ENCODE data around the gene ZNF397.

ZNF397 gene

DNA sequence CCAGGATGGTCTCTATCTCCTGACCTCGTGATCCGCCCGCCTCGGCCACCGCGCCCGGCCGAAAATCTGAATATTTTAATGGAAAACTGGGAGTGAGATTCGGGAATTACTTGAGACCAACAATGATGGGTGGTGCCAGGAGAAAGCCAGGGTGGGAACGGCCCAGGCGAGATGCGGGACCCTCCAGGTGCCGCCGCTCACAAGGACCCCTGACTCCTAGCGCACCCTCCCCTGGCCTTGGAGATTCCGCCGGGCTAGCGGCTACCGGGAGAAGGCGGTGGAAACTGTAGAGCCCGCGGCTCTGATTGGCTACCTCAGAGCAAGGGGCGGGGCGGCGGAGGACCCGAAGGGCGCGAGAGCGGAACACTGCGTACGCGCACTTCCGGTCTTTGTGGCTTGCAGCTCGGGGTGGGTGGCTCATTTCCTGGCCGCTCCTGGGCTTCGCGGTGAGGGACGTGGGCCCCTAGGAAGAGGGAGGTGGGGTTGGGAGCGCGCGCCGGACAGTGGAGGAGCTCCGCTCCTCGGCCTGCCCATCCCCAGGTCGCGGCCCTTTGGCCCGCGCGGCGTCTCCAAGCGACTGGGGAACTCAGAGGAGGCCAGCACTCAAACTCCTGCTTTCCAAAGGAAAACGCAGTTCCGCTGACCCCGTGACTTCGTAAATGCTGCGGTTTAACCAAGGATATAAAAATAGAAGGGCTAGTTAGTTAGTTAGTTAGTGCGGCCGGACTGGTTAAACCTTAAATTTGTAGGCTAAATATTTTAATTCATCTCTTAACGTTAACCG is at the start of gene ZNF397:
ZNF397 (plus strand) TSS at position 371 of the 784 bp plus-strand sequence. CDS start 1,437 bp downstream, outside the sequence.
- DNase-seq (ENCODE audit: low read depth): peak; percentile 80
- TF ChIP-seq, protein P1, sequence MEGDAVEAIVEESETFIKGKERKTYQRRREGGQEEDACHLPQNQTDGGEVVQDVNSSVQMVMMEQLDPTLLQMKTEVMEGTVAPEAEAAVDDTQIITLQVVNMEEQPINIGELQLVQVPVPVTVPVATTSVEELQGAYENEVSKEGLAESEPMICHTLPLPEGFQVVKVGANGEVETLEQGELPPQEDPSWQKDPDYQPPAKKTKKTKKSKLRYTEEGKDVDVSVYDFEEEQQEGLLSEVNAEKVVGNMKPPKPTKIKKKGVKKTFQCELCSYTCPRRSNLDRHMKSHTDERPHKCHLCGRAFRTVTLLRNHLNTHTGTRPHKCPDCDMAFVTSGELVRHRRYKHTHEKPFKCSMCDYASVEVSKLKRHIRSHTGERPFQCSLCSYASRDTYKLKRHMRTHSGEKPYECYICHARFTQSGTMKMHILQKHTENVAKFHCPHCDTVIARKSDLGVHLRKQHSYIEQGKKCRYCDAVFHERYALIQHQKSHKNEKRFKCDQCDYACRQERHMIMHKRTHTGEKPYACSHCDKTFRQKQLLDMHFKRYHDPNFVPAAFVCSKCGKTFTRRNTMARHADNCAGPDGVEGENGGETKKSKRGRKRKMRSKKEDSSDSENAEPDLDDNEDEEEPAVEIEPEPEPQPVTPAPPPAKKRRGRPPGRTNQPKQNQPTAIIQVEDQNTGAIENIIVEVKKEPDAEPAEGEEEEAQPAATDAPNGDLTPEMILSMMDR (IDR thresholded peaks at IDR 0.05; ENCODE audit: control insufficient read depth, insufficient read depth, low read depth, low read length, missing control alignments): no peak

DNA sequence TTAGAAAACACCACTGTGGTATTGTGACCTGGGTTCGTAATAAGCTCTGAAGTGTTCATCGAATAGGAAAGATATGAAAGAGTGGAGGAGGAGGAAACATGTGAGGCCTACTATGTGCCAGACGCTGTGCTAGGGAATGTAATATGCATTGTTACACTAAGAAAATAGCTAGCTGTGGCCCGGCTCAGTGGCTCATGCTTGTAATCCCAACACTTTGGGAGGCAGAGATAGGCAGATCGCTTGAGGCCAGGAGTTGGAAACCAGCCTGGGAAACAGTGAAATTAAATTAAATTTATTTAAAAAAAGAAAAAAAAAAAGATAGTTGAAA is 49.2 kb upstream of the ZNF397 start:
- TF ChIP-seq, protein P1 (IDR thresholded peaks at IDR 0.05; ENCODE audit: control insufficient read depth, insufficient read depth, low read depth, low read length, missing control alignments): no peak
- H3K4me3 ChIP-seq (ENCODE audit: control insufficient read depth, low read depth, low read length): no peak overlapping the region
- DNase-seq (ENCODE audit: low read depth): no peak

More for the DNA sequence above, at the start of gene ZNF397:
- peak within 1 kb of the TSS; percentile 79 for H3K4me3 ChIP-seq (ENCODE audit: control insufficient read depth, low read depth, low read length)

DNA sequence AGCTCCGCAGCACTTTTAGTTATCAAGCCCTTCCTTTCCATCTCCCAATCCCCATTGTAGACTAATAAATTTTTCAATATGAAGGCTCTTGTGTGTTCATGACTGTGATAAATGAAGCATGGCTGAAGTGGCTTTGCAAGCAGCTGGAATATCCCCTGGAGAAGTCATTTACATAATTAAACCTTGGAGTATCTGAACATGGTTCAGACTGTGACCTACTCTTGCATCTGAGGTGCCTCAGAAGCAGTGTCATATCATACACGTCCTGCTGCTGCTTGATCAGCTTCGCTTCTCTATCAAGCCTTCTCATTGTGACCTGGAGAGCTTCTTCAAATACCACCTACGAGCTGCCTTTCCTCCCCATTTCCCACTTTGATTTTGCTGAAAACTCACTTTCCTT is 48.4 kb upstream of the ZNF397 start:
- DNase-seq (ENCODE audit: low read depth): no peak
- H3K4me3 ChIP-seq (ENCODE audit: control insufficient read depth, low read depth, low read length): no peak overlapping the region
- TF ChIP-seq, protein P1 (IDR thresholded peaks at IDR 0.05; ENCODE audit: control insufficient read depth, insufficient read depth, low read depth, low read length, missing control alignments): no peak

DNA sequence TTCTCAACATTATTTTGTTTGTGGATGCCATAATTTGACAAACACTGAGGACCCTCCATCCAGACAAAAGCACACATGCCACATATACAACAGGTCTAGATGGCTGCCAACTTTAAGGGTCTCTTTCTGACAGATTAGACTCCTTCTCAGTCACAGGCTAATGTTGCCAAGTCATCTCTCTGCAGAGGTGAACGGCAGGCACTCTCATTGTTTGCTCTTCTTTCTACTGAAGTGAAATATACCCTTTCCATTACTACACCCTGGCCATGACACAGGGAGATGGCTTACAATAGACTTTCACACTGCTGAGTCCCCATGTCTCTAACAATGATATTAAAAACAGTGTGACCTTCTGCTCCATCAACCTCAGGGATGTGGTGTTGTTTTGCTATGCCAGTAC is 47.5 kb upstream of the ZNF397 start:
- TF ChIP-seq, protein P1 (IDR thresholded peaks at IDR 0.05; ENCODE audit: control insufficient read depth, insufficient read depth, low read depth, low read length, missing control alignments): no peak
- no peak overlapping the region for H3K4me3 ChIP-seq (ENCODE audit: control insufficient read depth, low read depth, low read length)
- DNase-seq (ENCODE audit: low read depth): no peak

DNA sequence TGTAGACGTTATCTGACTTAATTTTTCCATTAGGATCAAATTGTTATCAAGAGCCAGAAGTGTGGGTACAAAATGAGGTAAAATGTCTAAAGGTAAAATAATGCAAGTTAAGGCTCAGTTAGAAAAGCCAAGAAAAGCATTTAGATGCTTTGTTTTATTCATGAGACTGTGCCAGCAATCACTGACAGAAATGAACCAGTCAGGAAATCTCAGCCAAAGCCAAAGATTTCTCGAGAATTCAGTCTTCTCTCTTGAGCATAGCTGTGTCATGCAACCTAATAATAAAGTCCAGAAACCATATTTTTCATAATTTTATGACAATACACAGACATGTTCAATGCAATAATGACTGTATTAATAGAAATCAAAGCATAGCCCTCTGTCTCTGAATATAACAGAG is 43.5 kb upstream of the ZNF397 start:
- TF ChIP-seq, protein P1 (IDR thresholded peaks at IDR 0.05; ENCODE audit: control insufficient read depth, insufficient read depth, low read depth, low read length, missing control alignments): no peak
- DNase-seq (ENCODE audit: low read depth): no peak

DNA sequence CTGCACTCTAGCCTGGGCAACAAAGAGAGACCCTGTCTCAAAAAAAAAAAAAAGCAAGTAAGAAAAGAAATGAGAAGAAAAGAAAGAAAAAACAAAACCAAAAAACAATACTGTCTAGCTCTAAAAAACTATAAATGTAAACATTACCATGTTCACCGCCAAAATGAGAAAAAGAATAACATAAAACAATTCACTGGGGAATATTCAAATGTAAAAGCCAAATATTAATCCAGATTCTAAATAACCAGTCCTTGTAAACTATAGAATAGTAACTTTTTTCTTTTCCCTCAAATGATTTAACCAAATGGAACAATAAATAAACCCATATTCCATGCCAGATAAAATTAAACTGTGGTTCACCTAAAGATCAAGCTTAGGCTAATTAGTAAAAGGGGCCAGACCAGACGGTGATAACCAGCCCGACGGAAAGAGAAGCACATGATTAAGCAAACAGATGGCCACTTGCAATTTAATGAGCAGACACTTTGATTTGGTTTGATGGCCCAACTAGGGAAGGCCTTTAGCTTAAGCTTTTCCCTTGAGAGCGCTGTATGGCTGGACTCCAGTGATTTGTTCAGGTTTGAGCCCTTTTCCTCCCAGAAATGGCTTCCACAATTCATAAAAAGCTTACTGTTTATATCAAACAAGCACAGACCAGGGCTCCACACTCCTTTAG is 39.4 kb upstream of the ZNF397 start:
- TF ChIP-seq, protein P1 (IDR thresholded peaks at IDR 0.05; ENCODE audit: control insufficient read depth, insufficient read depth, low read depth, low read length, missing control alignments): no peak
- DNase-seq (ENCODE audit: low read depth): no peak
- no peak overlapping the region for H3K4me3 ChIP-seq (ENCODE audit: control insufficient read depth, low read depth, low read length)

More for the DNA sequence above, 43.5 kb upstream of the ZNF397 start:
- no peak overlapping the region for H3K4me3 ChIP-seq (ENCODE audit: control insufficient read depth, low read depth, low read length)

All from AG09309 (cell line).